ENCODE results near the gene SPAG17.

DNA sequence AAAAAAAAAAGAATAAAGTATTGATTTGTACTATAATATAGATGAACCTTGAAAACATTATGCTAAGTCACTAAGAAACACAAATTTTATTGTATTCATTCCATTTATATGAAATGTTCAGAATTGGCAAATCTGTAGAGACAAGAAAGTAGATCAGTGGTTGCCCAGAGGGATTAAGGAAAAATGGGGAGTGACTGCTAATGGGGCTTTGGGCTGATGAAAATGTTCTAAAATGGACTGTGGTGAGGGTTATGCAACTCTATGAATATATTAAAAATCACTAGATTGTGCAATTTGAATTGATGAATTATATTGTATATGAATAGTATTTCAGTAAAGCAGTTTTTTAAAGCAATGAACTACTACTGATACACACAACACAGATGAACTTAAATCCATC lies 265.7 kb downstream of the SPAG17 start:
- TF ChIP-seq, protein P1, sequence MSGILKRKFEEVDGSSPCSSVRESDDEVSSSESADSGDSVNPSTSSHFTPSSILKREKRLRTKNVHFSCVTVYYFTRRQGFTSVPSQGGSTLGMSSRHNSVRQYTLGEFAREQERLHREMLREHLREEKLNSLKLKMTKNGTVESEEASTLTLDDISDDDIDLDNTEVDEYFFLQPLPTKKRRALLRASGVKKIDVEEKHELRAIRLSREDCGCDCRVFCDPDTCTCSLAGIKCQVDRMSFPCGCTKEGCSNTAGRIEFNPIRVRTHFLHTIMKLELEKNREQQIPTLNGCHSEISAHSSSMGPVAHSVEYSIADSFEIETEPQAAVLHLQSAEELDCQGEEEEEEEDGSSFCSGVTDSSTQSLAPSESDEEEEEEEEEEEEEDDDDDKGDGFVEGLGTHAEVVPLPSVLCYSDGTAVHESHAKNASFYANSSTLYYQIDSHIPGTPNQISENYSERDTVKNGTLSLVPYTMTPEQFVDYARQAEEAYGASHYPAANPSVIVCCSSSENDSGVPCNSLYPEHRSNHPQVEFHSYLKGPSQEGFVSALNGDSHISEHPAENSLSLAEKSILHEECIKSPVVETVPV (CRISPR knock-in tag; IDR thresholded peaks at IDR 0.05): no peak
- TF ChIP-seq, protein P2, sequence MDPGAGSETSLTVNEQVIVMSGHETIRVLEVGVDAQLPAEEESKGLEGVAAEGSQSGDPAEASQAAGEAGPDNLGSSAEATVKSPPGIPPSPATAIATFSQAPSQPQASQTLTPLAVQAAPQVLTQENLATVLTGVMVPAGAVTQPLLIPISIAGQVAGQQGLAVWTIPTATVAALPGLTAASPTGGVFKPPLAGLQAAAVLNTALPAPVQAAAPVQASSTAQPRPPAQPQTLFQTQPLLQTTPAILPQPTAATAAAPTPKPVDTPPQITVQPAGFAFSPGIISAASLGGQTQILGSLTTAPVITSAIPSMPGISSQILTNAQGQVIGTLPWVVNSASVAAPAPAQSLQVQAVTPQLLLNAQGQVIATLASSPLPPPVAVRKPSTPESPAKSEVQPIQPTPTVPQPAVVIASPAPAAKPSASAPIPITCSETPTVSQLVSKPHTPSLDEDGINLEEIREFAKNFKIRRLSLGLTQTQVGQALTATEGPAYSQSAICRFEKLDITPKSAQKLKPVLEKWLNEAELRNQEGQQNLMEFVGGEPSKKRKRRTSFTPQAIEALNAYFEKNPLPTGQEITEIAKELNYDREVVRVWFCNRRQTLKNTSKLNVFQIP (CRISPR knock-in tag; IDR thresholded peaks at IDR 0.05; ENCODE audit: borderline replicate concordance, low read depth): no peak
- TF ChIP-seq ZFP30 (CRISPR knock-in tag; IDR thresholded peaks at IDR 0.05) (no peak), ARNTL (CRISPR knock-in tag; IDR thresholded peaks at IDR 0.05; ENCODE audit: borderline replicate concordance, low read depth) (no peak), ISL1 (CRISPR knock-in tag; IDR thresholded peaks at IDR 0.05) (no peak), PPARA (CRISPR knock-in tag; IDR thresholded peaks at IDR 0.05; ENCODE audit: borderline replicate concordance) (no peak)
- TF ChIP-seq, protein P3, sequence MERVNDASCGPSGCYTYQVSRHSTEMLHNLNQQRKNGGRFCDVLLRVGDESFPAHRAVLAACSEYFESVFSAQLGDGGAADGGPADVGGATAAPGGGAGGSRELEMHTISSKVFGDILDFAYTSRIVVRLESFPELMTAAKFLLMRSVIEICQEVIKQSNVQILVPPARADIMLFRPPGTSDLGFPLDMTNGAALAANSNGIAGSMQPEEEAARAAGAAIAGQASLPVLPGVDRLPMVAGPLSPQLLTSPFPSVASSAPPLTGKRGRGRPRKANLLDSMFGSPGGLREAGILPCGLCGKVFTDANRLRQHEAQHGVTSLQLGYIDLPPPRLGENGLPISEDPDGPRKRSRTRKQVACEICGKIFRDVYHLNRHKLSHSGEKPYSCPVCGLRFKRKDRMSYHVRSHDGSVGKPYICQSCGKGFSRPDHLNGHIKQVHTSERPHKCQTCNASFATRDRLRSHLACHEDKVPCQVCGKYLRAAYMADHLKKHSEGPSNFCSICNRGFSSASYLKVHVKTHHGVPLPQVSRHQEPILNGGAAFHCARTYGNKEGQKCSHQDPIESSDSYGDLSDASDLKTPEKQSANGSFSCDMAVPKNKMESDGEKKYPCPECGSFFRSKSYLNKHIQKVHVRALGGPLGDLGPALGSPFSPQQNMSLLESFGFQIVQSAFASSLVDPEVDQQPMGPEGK (CRISPR knock-in tag; IDR thresholded peaks at IDR 0.05; ENCODE audit: borderline replicate concordance): no peak
- TF ChIP-seq, protein P4, sequence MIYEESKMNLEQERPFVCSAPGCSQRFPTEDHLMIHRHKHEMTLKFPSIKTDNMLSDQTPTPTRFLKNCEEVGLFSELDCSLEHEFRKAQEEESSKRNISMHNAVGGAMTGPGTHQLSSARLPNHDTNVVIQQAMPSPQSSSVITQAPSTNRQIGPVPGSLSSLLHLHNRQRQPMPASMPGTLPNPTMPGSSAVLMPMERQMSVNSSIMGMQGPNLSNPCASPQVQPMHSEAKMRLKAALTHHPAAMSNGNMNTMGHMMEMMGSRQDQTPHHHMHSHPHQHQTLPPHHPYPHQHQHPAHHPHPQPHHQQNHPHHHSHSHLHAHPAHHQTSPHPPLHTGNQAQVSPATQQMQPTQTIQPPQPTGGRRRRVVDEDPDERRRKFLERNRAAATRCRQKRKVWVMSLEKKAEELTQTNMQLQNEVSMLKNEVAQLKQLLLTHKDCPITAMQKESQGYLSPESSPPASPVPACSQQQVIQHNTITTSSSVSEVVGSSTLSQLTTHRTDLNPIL (CRISPR knock-in tag; IDR thresholded peaks at IDR 0.05; ENCODE audit: low read depth): no peak

All from SK-N-SH treated with all-trans-retinoic acid at 6 μM for 48 hours (cell line).